NT2/D1 (cell line): Measurements from ENCODE around the gene ATP1A1.

Experiments
- DNase-seq: peaks from one replicate; pipeline ENCODE4 v3.0.0-alpha.2; 2011; ENCODE audit warnings: low read depth, low spot score
- H3K27me3 ChIP-seq: 2 replicates; pipeline ENCODE4 v1.6.0; 2011; ENCODE audit warnings: mild to moderate bottlenecking; ENCODE audit not compliant: insufficient read length, insufficient read depth
- H3K36me3 ChIP-seq: 2 replicates; pipeline ENCODE4 v1.6.1; 2011; ENCODE audit warnings: mild to moderate bottlenecking, low read length, mixed read lengths; ENCODE audit not compliant: insufficient read depth, insufficient read length
- H3K4me1 ChIP-seq: 2 replicates; pipeline ENCODE4 v1.5.1; 2011; ENCODE audit not compliant: insufficient read depth, insufficient read length
- H3K4me3 ChIP-seq: 2 replicates; pipeline ENCODE4 v1.5.1; 2011; ENCODE audit warnings: low read depth; ENCODE audit not compliant: insufficient read length
- H3K9ac ChIP-seq: 2 replicates; pipeline ENCODE4 v1.6.0; 2011; ENCODE audit warnings: low read depth; ENCODE audit not compliant: insufficient read length
- H3K9me3 ChIP-seq: 2 replicates; pipeline ENCODE4 v1.5.1; 2011; ENCODE audit warnings: mild to moderate bottlenecking, low read length; ENCODE audit not compliant: insufficient read depth
- SUZ12 ChIP-seq: IDR thresholded peaks from 2 replicates; pipeline ENCODE4 v1.6.1; 2011; ENCODE audit not compliant: insufficient read length, insufficient read depth; ENCODE audit errors: extremely low read depth
- YY1 ChIP-seq: IDR thresholded peaks from 2 replicates; pipeline ENCODE4 v1.6.1; 2011; ENCODE audit not compliant: insufficient read length, insufficient read depth
- ZNF274 ChIP-seq: IDR thresholded peaks from 2 replicates; pipeline ENCODE4 v1.6.1; 2011; ENCODE audit warnings: mild to moderate bottlenecking, low read depth, low read length

ATP1A1 gene

GRCh38 chr1:116445534-116445933 is 72.5 kb downstream of the ATP1A1 start:
- Histone ChIP-seq H3K36me3 (no peaks in the 10 kb centered on the region), H3K27me3 (no peaks in the 10 kb centered on the region), H3K4me1 (no peaks in the 10 kb centered on the region), H3K4me3 (no peak overlapping the region), H3K9me3 (no peaks in the 10 kb centered on the region), H3K9ac (no peak overlapping the region)
- no peak for TF ChIP-seq ZNF274
- TF ChIP-seq YY1, result no peak
- no peak for TF ChIP-seq SUZ12
- no peak for DNase-seq

- no peaks in the 10 kb centered on the region for H3K9me3 ChIP-seq
These were observed 73.6 kb downstream of the ATP1A1 start for GRCh38 chr1:116446686-116447085.

GRCh38 chr1:116448785-116449385 is 75.8 kb downstream of the ATP1A1 start:
- H3K27me3 ChIP-seq, result no peaks in the 10 kb centered on the region
- no peak for TF ChIP-seq YY1
- no peak for TF ChIP-seq SUZ12
- no peak for TF ChIP-seq ZNF274
- H3K36me3 ChIP-seq, result no peaks in the 10 kb centered on the region
- H3K4me3 ChIP-seq, result no peak overlapping the region
- no peak overlapping the region for H3K9ac ChIP-seq
- no peak for DNase-seq
- no peaks in the 10 kb centered on the region for H3K9me3 ChIP-seq
- peaks cover 4% of the 10 kb centered on the region for H3K4me1 ChIP-seq

More at GRCh38 chr1:116446686-116447085, 73.6 kb downstream of the ATP1A1 start:
- Histone ChIP-seq H3K4me1 (no peaks in the 10 kb centered on the region), H3K4me3 (no peak overlapping the region), H3K9ac (no peak overlapping the region), H3K36me3 (no peaks in the 10 kb centered on the region), H3K27me3 (no peaks in the 10 kb centered on the region)
- TF ChIP-seq ZNF274 (no peak), SUZ12 (no peak), YY1 (no peak)
- DNase-seq, result no peak

GRCh38 chr1:116449578-116449977 is 76.5 kb downstream of the ATP1A1 start:
- Histone ChIP-seq H3K9me3 (no peaks in the 10 kb centered on the region), H3K4me3 (no peak overlapping the region), H3K36me3 (no peaks in the 10 kb centered on the region), H3K4me1 (peaks cover 8% of the 10 kb centered on the region), H3K9ac (no peak overlapping the region), H3K27me3 (no peaks in the 10 kb centered on the region)
- TF ChIP-seq YY1, result no peak
- TF ChIP-seq ZNF274, result no peak
- no peak for TF ChIP-seq SUZ12
- no peak for DNase-seq

- no peak for TF ChIP-seq ZNF274
- no peak for TF ChIP-seq SUZ12
- TF ChIP-seq YY1, result no peak
- Histone ChIP-seq H3K9me3 (no peaks in the 10 kb centered on the region), H3K4me1 (peaks cover 12% of the 10 kb centered on the region), H3K27me3 (no peaks in the 10 kb centered on the region), H3K9ac (no peak overlapping the region), H3K36me3 (no peaks in the 10 kb centered on the region), H3K4me3 (no peak overlapping the region)
- DNase-seq, result no peak
These were observed 78.7 kb downstream of the ATP1A1 start for GRCh38 chr1:116451702-116452101.

- Histone ChIP-seq H3K4me1 (peaks cover 19% of the 10 kb centered on the region), H3K9ac (no peak overlapping the region), H3K9me3 (no peaks in the 10 kb centered on the region), H3K27me3 (no peaks in the 10 kb centered on the region), H3K36me3 (no peaks in the 10 kb centered on the region), H3K4me3 (no peak overlapping the region)
- DNase-seq, result no peak
- TF ChIP-seq SUZ12 (no peak), ZNF274 (no peak), YY1 (no peak)
These were observed 80.4 kb downstream of the ATP1A1 start for GRCh38 chr1:116453481-116453880.

GRCh38 chr1:116453906-116454305 is 80.9 kb downstream of the ATP1A1 start:
- H3K27me3 ChIP-seq, result no peaks in the 10 kb centered on the region
- H3K9me3 ChIP-seq, result no peaks in the 10 kb centered on the region
- no peaks in the 10 kb centered on the region for H3K36me3 ChIP-seq
- DNase-seq, result peak; percentile 44
- H3K4me1 ChIP-seq, result peaks cover 19% of the 10 kb centered on the region
- no peak overlapping the region for H3K9ac ChIP-seq
- TF ChIP-seq SUZ12, result no peak
- no peak overlapping the region for H3K4me3 ChIP-seq
